Loucy (cell line): ENCODE data around the gene FAM168B.
A peak's percentile ranks its signal among the peaks of the same experiment; 100 is the strongest.

Experiments
- H2AFZ ChIP-seq: fragments of 200-600 bp; sonication (generic); 2 replicates; pipeline ENCODE4 v1.6.0; 2016; ENCODE audit warnings: antibody characterized with exemption, mild to moderate bottlenecking, low read length, moderate library complexity
- H3F3A ChIP-seq: fragments of 200-600 bp; 2 replicates; pipeline ENCODE4 v1.6.0; 2016; ENCODE audit warnings: antibody characterized with exemption, low read depth, mild to moderate bottlenecking
- H3K27me3 ChIP-seq: fragments of 200-600 bp; sonication (generic); 2 replicates; pipeline ENCODE4 v1.6.1; 2014; ENCODE audit warnings: low read length, mild to moderate bottlenecking; ENCODE audit not compliant: insufficient read depth, poor library complexity, severe bottlenecking
- H3K36me3 ChIP-seq: fragments of 200-600 bp; sonication (generic); 2 replicates; pipeline ENCODE4 v1.6.1; 2016; ENCODE audit warnings: low read length; ENCODE audit not compliant: insufficient read depth
- H3K4me1 ChIP-seq: fragments of 200-600 bp; sonication (generic); 2 replicates; pipeline ENCODE4 v1.5.1; 2014; ENCODE audit warnings: low read length, mild to moderate bottlenecking; ENCODE audit not compliant: insufficient read depth, poor library complexity, severe bottlenecking
- H3K4me2 ChIP-seq: fragments of 200-600 bp; sonication (generic); 2 replicates; pipeline ENCODE4 v1.6.0; 2014; ENCODE audit warnings: antibody characterized with exemption, low read length, low read depth, mild to moderate bottlenecking; ENCODE audit not compliant: poor library complexity, severe bottlenecking
- H3K4me3 ChIP-seq: fragments of 200-600 bp; sonication (generic); 2 replicates; pipeline ENCODE4 v1.5.1; 2014; ENCODE audit warnings: low read length, mild to moderate bottlenecking, mixed read lengths; ENCODE audit not compliant: poor library complexity, severe bottlenecking
- H3K79me2 ChIP-seq: fragments of 200-600 bp; sonication (generic); 2 replicates; pipeline ENCODE4 v1.6.1; 2014; ENCODE audit warnings: low read length; ENCODE audit not compliant: insufficient read depth
- H3K9ac ChIP-seq: fragments of 200-600 bp; sonication (generic); 2 replicates; pipeline ENCODE4 v1.6.0; 2014; ENCODE audit warnings: mild to moderate bottlenecking, low read depth, low read length, moderate library complexity; ENCODE audit not compliant: poor library complexity, severe bottlenecking
- H3K9me2 ChIP-seq: fragments of 200-600 bp; sonication (generic); replicated peaks from 2 replicates; pipeline ENCODE4 v1.6.1; 2016; ENCODE audit warnings: low read depth, low read length, mixed read lengths
- H3K9me3 ChIP-seq: fragments of 200-600 bp; sonication (generic); 2 replicates; pipeline ENCODE4 v1.6.1; 2014; ENCODE audit warnings: mild to moderate bottlenecking, antibody characterized with exemption, low read length, low read depth; ENCODE audit not compliant: insufficient read depth
- H4K20me1 ChIP-seq: fragments of 200-600 bp; sonication (generic); 2 replicates; pipeline ENCODE4 v1.6.0; 2014; ENCODE audit warnings: antibody characterized with exemption, low read length, mild to moderate bottlenecking; ENCODE audit not compliant: insufficient read depth, poor library complexity, severe bottlenecking
- EZH2phosphoT487 ChIP-seq: fragments of 200-600 bp; IDR thresholded peaks from 2 replicates; pipeline ENCODE4 v1.6.1; 2018; ENCODE audit warnings: antibody characterized with exemption, mild to moderate bottlenecking, moderate library complexity, borderline replicate concordance
- TF ChIP-seq, protein P1 (sequence below): fragments of 200-600 bp; sonication (generic); conservative IDR thresholded peaks from 2 replicates; pipeline ENCODE4 v1.5.1; 2014; ENCODE audit warnings: mild to moderate bottlenecking, antibody characterized with exemption, low read length

FAM168B gene, protein sequence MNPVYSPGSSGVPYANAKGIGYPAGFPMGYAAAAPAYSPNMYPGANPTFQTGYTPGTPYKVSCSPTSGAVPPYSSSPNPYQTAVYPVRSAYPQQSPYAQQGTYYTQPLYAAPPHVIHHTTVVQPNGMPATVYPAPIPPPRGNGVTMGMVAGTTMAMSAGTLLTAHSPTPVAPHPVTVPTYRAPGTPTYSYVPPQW

DNA sequence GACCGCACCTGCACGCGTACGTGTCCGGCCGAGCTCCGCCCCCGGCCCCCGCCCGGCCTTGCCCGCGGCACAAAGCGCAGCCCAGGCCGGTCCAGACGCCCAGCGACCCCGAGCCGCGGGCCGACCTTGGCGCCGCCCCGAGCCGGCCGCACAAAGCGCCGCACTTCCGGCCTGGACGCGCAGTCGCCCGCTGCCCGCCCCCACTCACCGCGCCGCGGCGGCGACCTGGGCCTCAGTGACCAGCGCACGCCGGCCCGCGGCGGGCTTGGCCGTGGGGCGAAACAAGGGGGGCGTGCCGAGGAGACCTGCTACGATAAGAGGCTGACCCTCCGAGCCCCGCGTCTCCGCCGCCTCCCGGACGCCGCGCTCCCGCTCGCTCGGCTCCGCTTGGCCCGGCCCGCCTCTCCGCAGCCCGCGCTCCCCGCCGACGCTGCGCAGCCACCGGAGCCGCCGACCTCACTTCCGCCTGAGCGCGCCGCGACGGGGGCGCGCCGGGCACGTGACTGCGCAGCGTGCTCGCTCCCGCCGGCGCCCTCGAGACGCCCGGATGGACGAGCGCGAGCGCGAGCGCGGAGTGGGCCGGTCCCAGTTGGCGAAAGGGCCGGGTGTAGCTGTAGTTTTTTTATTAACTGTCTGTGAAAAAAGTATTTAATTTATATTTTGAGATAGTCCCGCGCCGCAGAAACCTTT is at the start of gene FAM168B:
Gene FAM168B, minus strand, starts transcription at position 455 of the 690 bp plus-strand sequence. CDS start 10,814 bp downstream, outside the sequence.
- no peaks in the 10 kb centered on the region for H3K27me3 ChIP-seq
- no peak for TF ChIP-seq EZH2phosphoT487
- TF ChIP-seq, protein P1, sequence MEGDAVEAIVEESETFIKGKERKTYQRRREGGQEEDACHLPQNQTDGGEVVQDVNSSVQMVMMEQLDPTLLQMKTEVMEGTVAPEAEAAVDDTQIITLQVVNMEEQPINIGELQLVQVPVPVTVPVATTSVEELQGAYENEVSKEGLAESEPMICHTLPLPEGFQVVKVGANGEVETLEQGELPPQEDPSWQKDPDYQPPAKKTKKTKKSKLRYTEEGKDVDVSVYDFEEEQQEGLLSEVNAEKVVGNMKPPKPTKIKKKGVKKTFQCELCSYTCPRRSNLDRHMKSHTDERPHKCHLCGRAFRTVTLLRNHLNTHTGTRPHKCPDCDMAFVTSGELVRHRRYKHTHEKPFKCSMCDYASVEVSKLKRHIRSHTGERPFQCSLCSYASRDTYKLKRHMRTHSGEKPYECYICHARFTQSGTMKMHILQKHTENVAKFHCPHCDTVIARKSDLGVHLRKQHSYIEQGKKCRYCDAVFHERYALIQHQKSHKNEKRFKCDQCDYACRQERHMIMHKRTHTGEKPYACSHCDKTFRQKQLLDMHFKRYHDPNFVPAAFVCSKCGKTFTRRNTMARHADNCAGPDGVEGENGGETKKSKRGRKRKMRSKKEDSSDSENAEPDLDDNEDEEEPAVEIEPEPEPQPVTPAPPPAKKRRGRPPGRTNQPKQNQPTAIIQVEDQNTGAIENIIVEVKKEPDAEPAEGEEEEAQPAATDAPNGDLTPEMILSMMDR, result no peak
- peak within 1 kb of the TSS; percentile 99 for H2AFZ ChIP-seq
- H3K36me3 ChIP-seq, result peaks cover 3% of the 10 kb centered on the region; the same call in 1 of the 2 replicates
- H3K4me3 ChIP-seq, result peak within 1 kb of the TSS; percentile 94
- H3K9me3 ChIP-seq, result no peaks in the 10 kb centered on the region
- H3K79me2 ChIP-seq, result peaks cover 51% of the 10 kb centered on the region
- H3K9ac ChIP-seq, result peak within 1 kb of the TSS; percentile 87
- no peaks in the 10 kb centered on the region for H3F3A ChIP-seq
- peaks cover 14% of the 10 kb centered on the region for H3K4me1 ChIP-seq
- H4K20me1 ChIP-seq, result peaks cover 45% of the 10 kb centered on the region
- H3K9me2 ChIP-seq, result no peaks in the 10 kb centered on the region
- peak within 1 kb of the TSS; percentile 74 for H3K4me2 ChIP-seq

DNA sequence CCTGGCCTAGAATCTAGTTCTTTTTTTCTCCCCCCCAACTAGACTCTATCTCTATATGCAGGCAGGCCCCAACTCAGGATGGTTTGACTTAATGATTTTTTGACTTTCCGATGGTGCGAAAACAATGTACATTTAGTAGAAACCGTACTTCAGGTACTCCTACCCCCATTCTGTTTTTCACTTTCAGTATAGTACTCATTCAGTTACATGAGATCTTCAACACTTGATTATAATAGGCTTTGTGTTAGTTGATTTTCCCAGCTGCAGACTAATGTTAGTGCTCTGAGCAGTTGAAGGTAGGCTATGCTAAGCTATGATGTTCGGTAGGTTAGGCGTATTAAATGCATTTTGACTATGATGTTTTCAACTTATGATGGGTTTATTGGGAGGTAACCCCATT is 49.6 kb upstream of the FAM168B start:
- H2AFZ ChIP-seq, result no peak overlapping the region
- TF ChIP-seq, protein P1, result no peak
- TF ChIP-seq EZH2phosphoT487, result no peak
- peaks cover 7% of the 10 kb centered on the region; the same call in 1 of the 2 replicates for H3K79me2 ChIP-seq
- H3K9me3 ChIP-seq, result no peaks in the 10 kb centered on the region
- peaks cover 12% of the 10 kb centered on the region for H4K20me1 ChIP-seq
- H3K9ac ChIP-seq, result no peak overlapping the region
- no peak overlapping the region for H3K4me2 ChIP-seq
- no peaks in the 10 kb centered on the region for H3K4me1 ChIP-seq
- H3K27me3 ChIP-seq, result no peaks in the 10 kb centered on the region
- H3K9me2 ChIP-seq, result no peaks in the 10 kb centered on the region
- no peaks in the 10 kb centered on the region for H3F3A ChIP-seq
- H3K4me3 ChIP-seq, result no peak overlapping the region
- H3K36me3 ChIP-seq, result peaks cover 82% of the 10 kb centered on the region

DNA sequence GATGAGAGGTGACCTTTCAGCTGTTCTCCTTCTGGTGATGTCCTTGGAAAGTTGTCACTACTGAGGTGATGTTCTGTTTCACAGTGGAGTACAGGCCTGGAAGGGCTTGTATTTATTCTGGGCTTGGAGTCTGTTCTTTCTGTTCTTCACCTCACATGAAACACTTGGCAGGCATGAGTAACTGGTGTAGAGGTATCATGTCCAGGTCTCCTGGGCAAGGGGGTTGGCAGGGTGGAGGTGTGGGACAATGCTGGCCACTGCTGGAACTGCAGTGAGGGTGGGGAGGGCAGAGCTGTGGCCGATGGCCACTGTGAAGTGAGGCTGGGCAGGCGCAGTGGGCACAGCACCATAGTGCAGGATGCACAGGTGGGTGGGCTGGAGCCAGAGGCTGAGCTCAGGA is 47.3 kb upstream of the FAM168B start:
- Histone ChIP-seq H3K9me2 (no peaks in the 10 kb centered on the region), H3K79me2 (peaks cover 7% of the 10 kb centered on the region; the same call in 1 of the 2 replicates), H3K36me3 (peaks cover 65% of the 10 kb centered on the region), H3F3A (no peaks in the 10 kb centered on the region), H2AFZ (no peak overlapping the region), H3K9ac (no peak overlapping the region), H3K9me3 (no peaks in the 10 kb centered on the region), H3K4me1 (no peaks in the 10 kb centered on the region), H3K4me2 (no peak overlapping the region), H4K20me1 (peaks cover 12% of the 10 kb centered on the region), H3K27me3 (no peaks in the 10 kb centered on the region), H3K4me3 (no peak overlapping the region)
- no peak for TF ChIP-seq EZH2phosphoT487
- TF ChIP-seq, protein P1, result no peak
